AG04450 (cell line): ENCODE measurements around the gene DMD. TPM values are rescaled to one million over a fixed set of nuclear protein-coding genes. Genes with fewer than 3 reads are reported as not detected.

Source experiments
- CTCF ChIA-PET: fragments of 300-600, 350-600 bp; formaldehyde crosslinking; extraction: SDS; loops from one replicate; lab custom pipeline; 2022; ENCODE audit warnings: antibody characterized with exemption, inconsistent platforms; lab: Charles Lee
- POLR2A ChIA-PET: fragments of 350-600 bp; formaldehyde crosslinking; extraction: SDS; loops from one replicate; lab custom pipeline; 2021; ENCODE audit warnings: antibody characterized with exemption, inconsistent platforms; lab: Yijun Ruan, JAX
- DNase-seq: peaks from one replicate; pipeline ENCODE4 v3.0.0-alpha.2; 2011; ENCODE audit warnings: low read depth, low spot score
- H3K27ac ChIP-seq: one replicate; pipeline ENCODE4 v1.5.1; 2012; ENCODE audit warnings: low read depth, low read length, control low read depth
- H3K27me3 ChIP-seq: one replicate; pipeline ENCODE4 v1.6.0; 2012; ENCODE audit warnings: low read length; ENCODE audit not compliant: control insufficient read depth, insufficient read depth
- H3K4me3 ChIP-seq: 2 replicates; pipeline ENCODE4 v1.5.1; 2011; ENCODE audit warnings: mild to moderate bottlenecking, low read depth, low read length, control low read depth
- H3K9me3 ChIP-seq: 2 replicates; pipeline ENCODE4 v1.5.1; 2012; ENCODE audit warnings: low read length; ENCODE audit not compliant: control insufficient read depth, insufficient read depth
- polyA plus RNA-seq: library from polyadenylated mRNA; depleted of rRNA; stranded (reverse); fragments of >200 nt; gene quantifications from 2 replicates; pipeline ENCODE4 v1.2.3, GENCODE V29; 2011
- TF ChIP-seq, protein P1 (sequence below): IDR thresholded peaks from 2 replicates; pipeline ENCODE4 v1.5.1; 2011; ENCODE audit warnings: low read depth, low read length, control low read depth, inconsistent platforms

The DMD gene
- polyA plus RNA-seq, 1 experiment: 7.6 TPM

DNA sequence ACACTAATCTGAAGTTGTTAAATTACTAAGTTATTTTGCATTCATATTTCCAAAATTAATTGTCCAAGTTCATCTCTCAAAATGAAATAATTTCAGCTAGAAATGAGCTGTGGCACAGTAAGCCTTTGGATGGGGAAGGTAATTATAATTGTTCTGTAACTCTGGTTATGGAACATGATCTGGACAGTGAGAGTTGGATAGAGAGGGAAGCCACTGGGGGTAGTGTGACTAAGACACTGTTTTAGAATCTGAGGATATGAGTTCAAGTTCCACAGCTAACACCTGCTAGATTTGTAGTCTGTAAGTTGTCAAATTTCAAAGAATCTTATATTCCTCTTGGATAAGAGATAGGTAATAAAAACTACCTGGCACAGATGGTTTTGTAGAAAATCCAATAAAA lies 49.5 kb downstream of the DMD start:
- POLR2A ChIA-PET: no interaction called here

DNA sequence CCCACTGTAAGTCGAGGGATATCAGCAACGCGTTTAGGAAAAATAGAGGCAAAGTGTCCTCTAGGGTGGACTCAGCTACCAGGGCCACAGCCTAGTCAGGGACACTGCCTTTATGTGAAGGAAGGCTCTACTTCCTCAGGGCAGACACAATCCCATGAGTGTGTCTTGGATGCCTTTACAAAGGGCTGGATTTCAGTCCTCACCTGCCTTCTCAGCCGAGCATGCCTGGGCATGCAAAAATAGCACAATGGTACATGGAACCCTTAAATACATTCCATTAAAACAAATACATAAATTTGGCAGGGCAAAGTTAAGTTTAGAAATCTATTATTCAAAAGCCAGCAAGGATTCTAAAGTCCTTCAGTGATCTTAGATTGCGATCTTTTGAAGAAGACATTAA lies 51.1 kb downstream of the DMD start:
- Histone ChIP-seq H3K27ac (no peak overlapping the region), H3K9me3 (no peaks in the 10 kb centered on the region), H3K27me3 (no peaks in the 10 kb centered on the region), H3K4me3 (no peak overlapping the region)
- TF ChIP-seq, protein P1, sequence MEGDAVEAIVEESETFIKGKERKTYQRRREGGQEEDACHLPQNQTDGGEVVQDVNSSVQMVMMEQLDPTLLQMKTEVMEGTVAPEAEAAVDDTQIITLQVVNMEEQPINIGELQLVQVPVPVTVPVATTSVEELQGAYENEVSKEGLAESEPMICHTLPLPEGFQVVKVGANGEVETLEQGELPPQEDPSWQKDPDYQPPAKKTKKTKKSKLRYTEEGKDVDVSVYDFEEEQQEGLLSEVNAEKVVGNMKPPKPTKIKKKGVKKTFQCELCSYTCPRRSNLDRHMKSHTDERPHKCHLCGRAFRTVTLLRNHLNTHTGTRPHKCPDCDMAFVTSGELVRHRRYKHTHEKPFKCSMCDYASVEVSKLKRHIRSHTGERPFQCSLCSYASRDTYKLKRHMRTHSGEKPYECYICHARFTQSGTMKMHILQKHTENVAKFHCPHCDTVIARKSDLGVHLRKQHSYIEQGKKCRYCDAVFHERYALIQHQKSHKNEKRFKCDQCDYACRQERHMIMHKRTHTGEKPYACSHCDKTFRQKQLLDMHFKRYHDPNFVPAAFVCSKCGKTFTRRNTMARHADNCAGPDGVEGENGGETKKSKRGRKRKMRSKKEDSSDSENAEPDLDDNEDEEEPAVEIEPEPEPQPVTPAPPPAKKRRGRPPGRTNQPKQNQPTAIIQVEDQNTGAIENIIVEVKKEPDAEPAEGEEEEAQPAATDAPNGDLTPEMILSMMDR: no peak
- CTCF ChIA-PET: no interaction called here
- no peak for DNase-seq
- POLR2A ChIA-PET: no interaction called here

More for the DNA sequence above, 49.5 kb downstream of the DMD start:
- CTCF ChIA-PET: no interaction called here
- TF ChIP-seq, protein P1: no peak
- Histone ChIP-seq H3K27me3 (no peaks in the 10 kb centered on the region), H3K9me3 (no peaks in the 10 kb centered on the region), H3K27ac (no peak overlapping the region), H3K4me3 (no peak overlapping the region)
- DNase-seq: no peak

DNA sequence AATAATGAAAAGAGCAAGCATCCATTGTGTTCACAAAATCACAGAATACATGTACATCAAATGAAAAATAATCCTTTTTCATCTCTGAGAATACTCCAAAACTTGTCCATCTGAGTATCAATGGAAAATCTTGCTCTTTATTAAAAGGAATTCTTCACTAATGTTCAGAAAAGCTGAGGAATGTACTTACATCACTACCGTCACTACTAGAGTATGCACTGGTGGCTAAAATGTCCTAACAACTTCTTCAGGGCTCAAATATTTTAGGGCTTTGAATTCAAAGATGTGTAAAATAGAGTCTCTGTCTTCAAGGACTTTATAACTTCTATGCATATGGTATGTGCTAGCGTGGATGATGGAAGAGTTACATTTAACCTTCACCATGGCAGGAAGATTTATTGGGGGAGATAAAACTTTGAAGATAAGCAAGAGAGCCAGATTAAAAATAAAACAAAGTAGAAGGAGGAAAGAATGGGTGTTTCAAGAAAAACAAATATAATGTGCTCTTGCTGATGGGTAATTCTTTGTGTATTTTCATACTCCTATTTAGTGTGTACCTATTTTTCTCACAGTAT lies 55.1 kb downstream of the DMD start:
- no peak overlapping the region for H3K27ac ChIP-seq
- no peaks in the 10 kb centered on the region for H3K27me3 ChIP-seq
- TF ChIP-seq, protein P1: no peak
- H3K4me3 ChIP-seq: no peak overlapping the region
- no peak for DNase-seq
- ChIA-PET CTCF (no interaction called here), POLR2A (no interaction called here)
- no peaks in the 10 kb centered on the region for H3K9me3 ChIP-seq

DNA sequence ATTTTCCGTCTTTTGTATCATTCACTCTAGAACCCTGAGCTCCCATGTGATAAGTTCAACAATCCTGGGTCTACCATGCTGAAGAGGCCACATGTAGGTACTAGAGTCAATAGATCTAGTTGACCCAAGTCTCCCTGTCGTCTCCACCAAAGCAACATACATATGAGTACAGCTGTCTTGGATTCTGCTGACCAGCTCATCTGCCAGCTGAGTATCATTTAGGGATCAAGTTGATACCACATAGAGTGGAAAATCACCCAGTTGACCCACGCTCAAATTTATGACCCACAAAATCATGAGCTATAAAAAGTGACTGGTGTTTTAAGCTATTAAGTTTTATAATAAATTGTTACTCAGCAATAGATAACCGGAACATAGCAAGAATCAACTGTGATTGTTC lies 61.8 kb downstream of the DMD start:
- H3K27ac ChIP-seq: no peak overlapping the region
- CTCF ChIA-PET: no interaction called here
- no peak overlapping the region for H3K4me3 ChIP-seq
- no peak for DNase-seq
- POLR2A ChIA-PET: no interaction called here
- H3K9me3 ChIP-seq: no peaks in the 10 kb centered on the region
- no peaks in the 10 kb centered on the region for H3K27me3 ChIP-seq
- TF ChIP-seq, protein P1: no peak

DNA sequence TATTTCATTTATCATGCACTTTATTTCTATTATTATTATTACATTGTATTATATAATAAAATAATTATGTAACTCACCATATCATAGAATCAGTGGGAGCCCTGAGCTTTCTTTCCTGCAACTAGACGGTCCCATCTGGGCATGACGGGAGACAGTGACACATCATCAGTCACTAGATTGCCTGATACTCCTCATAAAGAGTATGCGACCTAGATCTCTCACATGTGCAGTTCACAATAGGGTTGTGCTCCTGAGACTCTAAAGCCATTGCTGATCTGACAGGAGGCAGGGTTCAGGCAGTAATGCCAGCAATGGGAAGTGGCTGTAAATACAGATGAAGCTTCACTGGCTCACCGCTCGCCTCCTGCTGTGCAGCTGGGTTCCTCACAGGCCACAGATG lies 62.3 kb downstream of the DMD start:
- CTCF ChIA-PET: no interaction called here

More for the DNA sequence above, 62.3 kb downstream of the DMD start:
- no peak for DNase-seq
- no peaks in the 10 kb centered on the region for H3K27me3 ChIP-seq
- TF ChIP-seq, protein P1: no peak
- H3K9me3 ChIP-seq: no peaks in the 10 kb centered on the region
- H3K4me3 ChIP-seq: no peak overlapping the region
- H3K27ac ChIP-seq: no peak overlapping the region
- POLR2A ChIA-PET: no interaction called here
